Mammary epithelial cell (primary cell): ENCODE results near the gene EHF.

Experiments
- EZH2 ChIP-seq: IDR thresholded peaks from 2 replicates; pipeline ENCODE4 v1.6.1; 2012; ENCODE audit warnings: low read length, inconsistent platforms, borderline replicate concordance
- TF ChIP-seq, protein P1 (sequence below), 2 donors: IDR thresholded peaks in 1 of 2; conservative IDR thresholded peaks in 1 of 2; 2 replicates each; pipeline ENCODE4 v1.5.1; 2011 to 2012; ENCODE audit warnings: inconsistent platforms in 2 of 2, low read length in 2 of 2, mild to moderate bottlenecking in 2 of 2, control low read depth in 1 of 2, low read depth in 1 of 2; ENCODE audit not compliant: insufficient read depth in 1 of 2; ENCODE audit errors: extremely low read depth in 1 of 2

DNA sequence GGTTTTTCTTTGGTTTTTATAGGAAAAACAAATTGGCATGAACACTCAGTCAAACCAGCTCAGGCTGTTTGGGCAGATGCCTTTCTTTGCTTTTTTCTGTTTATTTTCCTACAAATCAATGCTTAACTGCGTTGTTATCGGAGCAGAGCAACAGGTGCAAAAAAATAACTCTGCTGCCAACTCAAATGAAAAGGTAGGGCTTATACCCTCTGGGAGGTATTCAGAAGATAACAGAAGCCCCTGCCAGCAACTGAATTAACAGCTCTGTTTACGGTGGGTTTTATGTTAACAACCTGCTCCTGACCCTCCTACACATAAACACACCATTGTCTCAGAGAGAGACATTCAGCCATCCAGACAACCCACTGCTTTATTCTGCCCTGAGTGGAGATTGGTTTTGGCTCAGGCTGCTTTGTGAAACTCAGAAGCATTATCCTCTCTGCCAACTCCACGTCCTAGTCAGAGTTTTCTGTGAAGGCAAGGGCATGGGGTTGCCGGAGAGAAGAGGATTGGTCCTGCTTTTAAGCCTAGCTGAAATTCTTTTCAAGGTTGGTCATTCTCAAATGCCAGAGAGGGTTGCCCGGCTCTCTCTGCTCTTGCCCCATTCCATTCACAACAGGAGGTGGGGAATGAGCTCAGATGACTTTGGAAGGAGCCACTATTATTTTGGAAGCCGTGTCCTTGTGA, 11.4 kb downstream of the EHF start:
- no peak for TF ChIP-seq EZH2
- TF ChIP-seq, protein P1, sequence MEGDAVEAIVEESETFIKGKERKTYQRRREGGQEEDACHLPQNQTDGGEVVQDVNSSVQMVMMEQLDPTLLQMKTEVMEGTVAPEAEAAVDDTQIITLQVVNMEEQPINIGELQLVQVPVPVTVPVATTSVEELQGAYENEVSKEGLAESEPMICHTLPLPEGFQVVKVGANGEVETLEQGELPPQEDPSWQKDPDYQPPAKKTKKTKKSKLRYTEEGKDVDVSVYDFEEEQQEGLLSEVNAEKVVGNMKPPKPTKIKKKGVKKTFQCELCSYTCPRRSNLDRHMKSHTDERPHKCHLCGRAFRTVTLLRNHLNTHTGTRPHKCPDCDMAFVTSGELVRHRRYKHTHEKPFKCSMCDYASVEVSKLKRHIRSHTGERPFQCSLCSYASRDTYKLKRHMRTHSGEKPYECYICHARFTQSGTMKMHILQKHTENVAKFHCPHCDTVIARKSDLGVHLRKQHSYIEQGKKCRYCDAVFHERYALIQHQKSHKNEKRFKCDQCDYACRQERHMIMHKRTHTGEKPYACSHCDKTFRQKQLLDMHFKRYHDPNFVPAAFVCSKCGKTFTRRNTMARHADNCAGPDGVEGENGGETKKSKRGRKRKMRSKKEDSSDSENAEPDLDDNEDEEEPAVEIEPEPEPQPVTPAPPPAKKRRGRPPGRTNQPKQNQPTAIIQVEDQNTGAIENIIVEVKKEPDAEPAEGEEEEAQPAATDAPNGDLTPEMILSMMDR (conservative IDR thresholded peaks at IDR 0.05 in 1 of 2, IDR thresholded peaks at IDR 0.05 in 1 of 2; ENCODE audit: extremely low read depth in 1 of 2, insufficient read depth in 1 of 2, low read depth in 1 of 2, low read length in 2 of 2) = no peak
